Activated T-cell treated with anti-CD3 and anti-CD28 coated beads, Interleukin-2, amount 50 U/mL, for 72 hours (primary cell): ENCODE data around the gene DLG2. TPM values are rescaled to one million over a fixed set of nuclear protein-coding genes. Genes with fewer than 3 reads are reported as not detected.

Source experiments
- ATAC-seq, 2 donors: fragments of 150-1000 bp; cut with Tn5 transposase; replicated peaks in 1 of 2; 2 replicates each; pipeline ENCODE4 v1.10.0; 2021; ENCODE audit warnings: moderate library complexity in 2 of 2, mild to moderate bottlenecking in 1 of 2
- DNase-seq, 2 donors: peaks; one replicate each; pipeline ENCODE4 v3.0.0; 2021 to 2022; ENCODE audit warnings: mixed read lengths in 1 of 2
- H3K27ac Mint-ChIP-seq: one replicate; pipeline ENCODE4 v1.8.0; 2022; ENCODE audit warnings: mild to moderate bottlenecking, moderate library complexity, mixed read lengths
- H3K27me3 Mint-ChIP-seq: one replicate; pipeline ENCODE4 v1.8.0; 2022; ENCODE audit warnings: low read depth, mixed read lengths
- H3K36me3 Mint-ChIP-seq, 2 donors: one replicate each; pipeline ENCODE4 v1.8.0; 2022; ENCODE audit warnings: mixed read lengths in 2 of 2, mild to moderate bottlenecking in 1 of 2; ENCODE audit not compliant: insufficient read depth in 2 of 2
- H3K4me1 Mint-ChIP-seq: one replicate; pipeline ENCODE4 v1.8.0; 2022; ENCODE audit warnings: low read depth, mixed read lengths
- H3K4me3 Mint-ChIP-seq, 2 donors: one replicate each; pipeline ENCODE4 v1.8.0; 2022; ENCODE audit warnings: mild to moderate bottlenecking in 2 of 2, mixed read lengths in 2 of 2, moderate library complexity in 2 of 2
- H3K9me3 Mint-ChIP-seq, 2 donors: one replicate each; pipeline ENCODE4 v1.8.0; 2022; ENCODE audit warnings: mixed read lengths in 2 of 2
- total RNA-seq, 2 donors: library from RNA; stranded (reverse); gene quantifications; one replicate each; pipeline ENCODE4 v1.2.3, GENCODE V29; 2022

Gene DLG2
- total RNA-seq, 2 donors from 2014 or later: 4.1 to 5.3 TPM

- Mint-ChIP-seq H3K36me3 (peaks cover 0 to under 1% of the 10 kb centered on the region in 2 donors), H3K27ac (no peak overlapping the region), H3K4me1 (no peaks in the 10 kb centered on the region), H3K9me3 (peaks cover 6 to 7% of the 10 kb centered on the region in 2 donors), H3K27me3 (no peaks in the 10 kb centered on the region), H3K4me3 (no peak overlapping the region)
- DNase-seq (no peak), ATAC-seq (no peak)
Measured at GRCh38 chr11:85182441-85183387, 444.4 kb downstream of the DLG2 start.

- Mint-ChIP-seq H3K27ac (no peak overlapping the region), H3K36me3 (no peaks in the 10 kb centered on the region), H3K4me3 (no peak overlapping the region), H3K4me1 (no peaks in the 10 kb centered on the region), H3K9me3 (peaks cover 12 to 17% of the 10 kb centered on the region in 2 donors), H3K27me3 (no peaks in the 10 kb centered on the region)
- DNase-seq (no peak), ATAC-seq (no peak)
Measured at GRCh38 chr11:85180528-85180927, 446.6 kb downstream of the DLG2 start.

DNA sequence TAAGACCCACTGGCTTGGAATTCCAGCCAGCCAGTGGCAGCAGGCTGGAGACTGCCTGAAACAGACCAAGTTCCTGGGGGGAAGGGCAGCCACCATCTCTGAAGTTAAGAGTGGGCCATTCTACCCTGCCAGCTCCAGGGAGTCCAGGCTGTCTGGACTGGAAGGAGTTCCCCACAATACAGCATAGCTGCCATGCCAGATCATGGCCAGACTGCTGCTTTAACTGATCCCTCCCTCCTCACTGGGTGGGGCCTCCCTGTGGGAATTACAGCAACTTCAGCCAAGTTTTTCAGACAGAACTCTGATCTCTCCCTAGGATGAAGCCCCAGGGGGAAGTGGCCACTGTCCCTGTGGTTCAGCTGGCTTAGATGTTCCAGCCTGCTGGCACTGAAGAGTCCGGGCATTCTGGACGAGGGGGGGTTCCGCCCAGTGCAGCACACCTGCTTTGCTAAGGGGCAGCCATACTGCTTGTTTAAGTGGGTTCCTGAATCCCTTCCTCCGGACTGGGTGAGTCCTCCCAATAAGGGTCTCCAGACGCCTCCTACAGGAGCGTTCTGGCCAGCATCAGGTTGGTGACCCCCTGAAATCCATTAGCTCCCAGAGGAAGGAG, 455.4 kb downstream of the DLG2 start:
- Mint-ChIP-seq H3K9me3 (peaks cover 19 to 21% of the 10 kb centered on the region in 2 donors), H3K27ac (no peak overlapping the region), H3K4me1 (no peaks in the 10 kb centered on the region), H3K27me3 (no peaks in the 10 kb centered on the region), H3K4me3 (no peak overlapping the region), H3K36me3 (peaks cover 0 to 4% of the 10 kb centered on the region in 2 donors)
- DNase-seq (no peak), ATAC-seq (no peak)

DNA sequence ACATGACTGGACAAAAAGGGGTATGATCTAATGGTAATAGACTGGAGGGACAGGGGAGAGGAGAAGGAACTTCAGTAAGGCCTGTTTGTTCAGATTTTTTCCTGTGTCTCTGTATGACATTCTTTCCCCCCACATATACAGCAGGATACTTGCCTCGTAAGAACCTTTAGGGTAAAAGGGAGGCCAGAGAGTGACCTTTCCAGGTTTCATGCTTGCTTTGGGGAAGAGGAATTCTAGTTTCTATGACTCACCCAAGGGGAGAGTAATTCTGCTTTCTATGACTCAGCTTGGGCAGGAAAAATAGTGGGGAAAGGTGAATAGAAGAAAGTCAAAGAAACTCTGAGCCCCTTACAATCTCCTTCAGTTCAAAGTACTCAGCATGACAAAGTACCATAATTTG, 457.0 kb downstream of the DLG2 start:
- peaks cover 0 to 4% of the 10 kb centered on the region in 2 donors for H3K36me3 Mint-ChIP-seq
- ATAC-seq (no peak), DNase-seq (no peak)
- no peaks in the 10 kb centered on the region for H3K4me1 Mint-ChIP-seq
- H3K4me3 Mint-ChIP-seq: no peak overlapping the region
- peaks cover 14 to 18% of the 10 kb centered on the region in 2 donors for H3K9me3 Mint-ChIP-seq
- no peak overlapping the region for H3K27ac Mint-ChIP-seq
- no peaks in the 10 kb centered on the region for H3K27me3 Mint-ChIP-seq

DNA sequence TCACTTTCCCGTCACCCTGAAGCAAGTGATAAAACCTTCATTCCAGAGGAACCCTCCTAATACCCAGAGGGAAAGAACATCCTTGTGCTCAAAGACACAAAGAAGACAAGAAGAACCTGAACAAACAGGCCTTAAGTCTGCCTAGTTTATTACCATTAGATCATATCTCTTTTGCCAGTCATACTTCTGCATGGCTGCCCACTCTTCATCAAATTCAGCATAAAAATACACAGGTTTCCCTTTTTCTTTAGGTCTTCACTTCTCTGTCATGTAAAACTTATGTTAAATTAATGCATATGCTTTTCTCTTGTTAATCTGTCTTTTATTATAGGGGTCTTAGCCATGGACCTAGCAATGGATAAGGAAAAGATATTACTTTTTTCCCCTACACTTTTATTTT, 459.7 kb downstream of the DLG2 start:
- H3K9me3 Mint-ChIP-seq: peaks cover 8 to 10% of the 10 kb centered on the region in 2 donors

GRCh38 chr11:85167038-85167437, 460.1 kb downstream of the DLG2 start:
- no peaks in the 10 kb centered on the region for H3K4me1 Mint-ChIP-seq
- H3K27me3 Mint-ChIP-seq: no peaks in the 10 kb centered on the region
- no peak for ATAC-seq
- DNase-seq: no peak
- peaks cover 8 to 10% of the 10 kb centered on the region in 2 donors for H3K9me3 Mint-ChIP-seq
- H3K4me3 Mint-ChIP-seq: no peak overlapping the region
- H3K27ac Mint-ChIP-seq: no peak overlapping the region
- H3K36me3 Mint-ChIP-seq: peaks cover 0 to 4% of the 10 kb centered on the region in 2 donors

More for the DNA sequence above, 459.7 kb downstream of the DLG2 start:
- no peak overlapping the region for H3K4me3 Mint-ChIP-seq
- DNase-seq (no peak), ATAC-seq (no peak)
- H3K36me3 Mint-ChIP-seq: peaks cover 0 to 4% of the 10 kb centered on the region in 2 donors
- no peaks in the 10 kb centered on the region for H3K27me3 Mint-ChIP-seq
- H3K4me1 Mint-ChIP-seq: no peaks in the 10 kb centered on the region
- H3K27ac Mint-ChIP-seq: no peak overlapping the region

- Mint-ChIP-seq H3K27ac (no peak overlapping the region), H3K4me1 (no peaks in the 10 kb centered on the region), H3K9me3 (peaks cover 9 to 11% of the 10 kb centered on the region in 2 donors), H3K36me3 (peaks cover 0 to 2% of the 10 kb centered on the region in 2 donors), H3K27me3 (no peaks in the 10 kb centered on the region), H3K4me3 (no peak overlapping the region)
- DNase-seq (no peak), ATAC-seq (no peak)
Measured at GRCh38 chr11:85165819-85166218, 461.3 kb downstream of the DLG2 start.

- Mint-ChIP-seq H3K36me3 (no peaks in the 10 kb centered on the region), H3K27ac (no peak overlapping the region), H3K4me3 (no peak overlapping the region), H3K4me1 (no peaks in the 10 kb centered on the region), H3K9me3 (peaks cover 6 to 12% of the 10 kb centered on the region in 2 donors), H3K27me3 (no peaks in the 10 kb centered on the region)
- no peak for ATAC-seq
- no peak for DNase-seq
Measured at GRCh38 chr11:85164743-85165142, 462.4 kb downstream of the DLG2 start.

GRCh38 chr11:85154294-85154693, 472.9 kb downstream of the DLG2 start:
- Mint-ChIP-seq H3K4me1 (no peaks in the 10 kb centered on the region), H3K27me3 (no peaks in the 10 kb centered on the region), H3K27ac (no peak overlapping the region), H3K9me3 (peaks cover 4 to 18% of the 10 kb centered on the region in 2 donors), H3K4me3 (no peak overlapping the region), H3K36me3 (no peaks in the 10 kb centered on the region)
- DNase-seq (no peak), ATAC-seq (no peak)

DNA sequence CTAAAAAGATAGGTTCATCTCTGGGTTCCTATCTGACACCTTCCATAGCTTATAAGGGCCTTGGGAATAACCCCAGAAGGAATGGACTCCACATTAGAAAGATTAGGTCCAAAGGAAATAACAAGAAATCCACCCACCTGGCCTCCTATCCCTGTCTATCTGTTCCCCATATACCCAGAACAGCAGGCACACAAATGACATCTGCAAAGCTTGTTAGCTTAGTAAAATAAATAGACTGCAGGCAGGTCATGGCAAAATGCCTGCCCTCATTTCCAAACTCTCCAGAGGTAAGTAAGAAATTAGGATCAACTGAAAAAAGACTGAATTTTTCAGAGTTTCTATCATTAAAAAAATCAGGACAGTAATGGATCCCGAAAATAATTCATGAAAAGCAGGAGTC, 489.5 kb downstream of the DLG2 start:
- Mint-ChIP-seq H3K27me3 (no peaks in the 10 kb centered on the region), H3K4me3 (no peak overlapping the region), H3K27ac (no peak overlapping the region), H3K4me1 (no peaks in the 10 kb centered on the region), H3K36me3 (no peaks in the 10 kb centered on the region), H3K9me3 (peaks cover 9 to 12% of the 10 kb centered on the region in 2 donors)
- ATAC-seq (no peak), DNase-seq (no peak)

DNA sequence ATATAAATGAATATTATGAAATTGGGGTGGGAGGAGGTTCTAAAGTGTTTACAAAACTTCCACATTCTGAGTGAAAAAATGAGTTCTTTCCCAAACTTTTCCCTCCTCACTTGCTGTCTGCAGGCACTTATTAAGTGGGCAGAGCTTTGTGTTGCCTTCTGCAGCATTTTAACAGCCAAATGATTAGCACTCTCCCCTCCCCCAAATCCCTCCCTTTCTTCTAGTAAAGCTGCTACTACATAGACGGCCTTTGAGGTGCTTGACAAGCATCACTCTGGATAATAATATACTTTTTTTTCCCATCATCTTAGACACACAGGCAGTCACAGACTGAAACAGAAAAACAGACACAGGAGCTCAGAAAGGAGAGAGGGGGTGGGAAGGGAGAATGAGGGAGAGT, 493.5 kb downstream of the DLG2 start:
- H3K9me3 Mint-ChIP-seq: peaks cover 3 to 10% of the 10 kb centered on the region in 2 donors
- no peak overlapping the region for H3K4me3 Mint-ChIP-seq
- H3K4me1 Mint-ChIP-seq: no peaks in the 10 kb centered on the region
- no peak overlapping the region for H3K27ac Mint-ChIP-seq
- H3K27me3 Mint-ChIP-seq: no peaks in the 10 kb centered on the region
- DNase-seq (no peak), ATAC-seq (no peak)
- peaks cover 0 to 2% of the 10 kb centered on the region in 2 donors for H3K36me3 Mint-ChIP-seq

- H3K4me1 Mint-ChIP-seq: no peaks in the 10 kb centered on the region
- H3K27ac Mint-ChIP-seq: no peak overlapping the region
- H3K4me3 Mint-ChIP-seq: no peak overlapping the region
- H3K36me3 Mint-ChIP-seq: peaks cover 0 to 2% of the 10 kb centered on the region in 2 donors
- DNase-seq (no peak), ATAC-seq (no peak)
- H3K27me3 Mint-ChIP-seq: no peaks in the 10 kb centered on the region
- H3K9me3 Mint-ChIP-seq: peaks cover 2 to 10% of the 10 kb centered on the region in 2 donors
Measured at GRCh38 chr11:85132851-85133585, 494.1 kb downstream of the DLG2 start.

- Mint-ChIP-seq H3K36me3 (peaks cover 0 to 2% of the 10 kb centered on the region in 2 donors), H3K9me3 (peaks cover 6% of the 10 kb centered on the region in 2 donors), H3K27me3 (no peaks in the 10 kb centered on the region), H3K4me1 (no peaks in the 10 kb centered on the region), H3K27ac (no peak overlapping the region), H3K4me3 (no peak overlapping the region)
- no peak for ATAC-seq
- DNase-seq: no peak
Measured at GRCh38 chr11:85127349-85127748, 499.8 kb downstream of the DLG2 start.
